HL-60 (cell line): Measurements from ENCODE around the gene AKAP7.

Source experiments
- DNase-seq, 2 experiments: peaks; one replicate each; pipeline ENCODE4 v3.0.0-alpha.2; 2010 to 2020; ENCODE audit warnings: low read depth in 1 of 2, low spot score in 1 of 2
- H3K27ac ChIP-seq: fragments of 250-450 bp; sonication (Bioruptor Pico); replicated peaks from 2 replicates; pipeline ENCODE4 v1.5.1; 2020; ENCODE audit warnings: mild to moderate bottlenecking, moderate library complexity
- H3K27me3 ChIP-seq: fragments of 250-450 bp; sonication (Bioruptor Pico); 2 replicates; pipeline ENCODE4 v1.5.1; 2021; ENCODE audit warnings: mild to moderate bottlenecking, moderate library complexity; ENCODE audit not compliant: insufficient read depth, poor library complexity, severe bottlenecking
- H3K4me3 ChIP-seq: replicated peaks from 2 replicates; pipeline ENCODE4 v1.5.1; 2011; ENCODE audit warnings: mild to moderate bottlenecking, control low read depth, low read length; ENCODE audit not compliant: insufficient read depth
- GABPA ChIP-seq: IDR thresholded peaks from 2 replicates; pipeline ENCODE4 v1.6.1; 2012; ENCODE audit warnings: low read depth
- POLR2AphosphoS5 ChIP-seq: IDR thresholded peaks from 2 replicates; pipeline ENCODE4 v1.6.1; 2012; ENCODE audit warnings: low read depth
- SPI1 ChIP-seq: IDR thresholded peaks from 2 replicates; pipeline ENCODE4 v1.6.1; 2012; ENCODE audit warnings: low read depth, mild to moderate bottlenecking, borderline replicate concordance
- TF ChIP-seq, protein P1 (sequence below): IDR thresholded peaks from 2 replicates; pipeline ENCODE4 v1.6.1; 2012; ENCODE audit warnings: low read depth; ENCODE audit not compliant: insufficient replicate concordance
- TF ChIP-seq, protein P2 (sequence below): IDR thresholded peaks from one replicate; pipeline ENCODE4 v1.5.1; 2011; ENCODE audit warnings: low read length, control low read depth, inconsistent platforms; ENCODE audit not compliant: insufficient read depth

AKAP7 gene

DNA sequence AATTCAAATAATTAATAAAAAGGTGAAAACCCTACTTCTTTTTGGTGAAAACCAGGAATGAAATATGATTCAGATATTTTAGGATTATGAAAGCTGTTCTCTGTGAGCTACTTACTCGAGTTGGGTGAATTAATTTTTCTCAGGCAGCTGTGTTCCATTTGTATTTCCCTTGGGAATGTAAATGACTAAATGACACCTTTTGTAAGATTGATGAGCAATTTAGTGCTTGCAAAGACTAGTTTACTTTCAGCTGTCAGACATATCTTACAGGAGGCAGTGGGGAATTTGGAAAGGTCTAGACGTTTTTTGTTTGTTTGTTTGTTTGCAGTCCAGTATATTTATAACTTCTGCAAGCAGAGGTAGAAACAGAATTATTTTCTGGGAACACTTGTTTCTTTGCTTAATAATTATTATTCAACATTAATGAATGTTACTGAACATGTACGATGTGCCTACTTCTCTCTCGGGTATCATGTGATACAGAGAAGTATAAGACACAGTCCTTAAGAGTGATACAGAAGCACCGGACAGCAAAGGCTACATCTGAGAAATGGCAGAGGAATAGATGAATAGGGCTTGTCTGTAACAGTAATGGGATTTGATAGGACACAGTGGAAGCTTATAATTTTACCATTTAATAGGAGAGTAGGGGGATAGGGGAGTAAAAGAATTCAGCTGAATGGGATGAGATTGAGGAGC is 91.3 kb downstream of the AKAP7 start:
- TF ChIP-seq SPI1 (no peak), POLR2AphosphoS5 (no peak), GABPA (no peak)
- TF ChIP-seq, protein P1, sequence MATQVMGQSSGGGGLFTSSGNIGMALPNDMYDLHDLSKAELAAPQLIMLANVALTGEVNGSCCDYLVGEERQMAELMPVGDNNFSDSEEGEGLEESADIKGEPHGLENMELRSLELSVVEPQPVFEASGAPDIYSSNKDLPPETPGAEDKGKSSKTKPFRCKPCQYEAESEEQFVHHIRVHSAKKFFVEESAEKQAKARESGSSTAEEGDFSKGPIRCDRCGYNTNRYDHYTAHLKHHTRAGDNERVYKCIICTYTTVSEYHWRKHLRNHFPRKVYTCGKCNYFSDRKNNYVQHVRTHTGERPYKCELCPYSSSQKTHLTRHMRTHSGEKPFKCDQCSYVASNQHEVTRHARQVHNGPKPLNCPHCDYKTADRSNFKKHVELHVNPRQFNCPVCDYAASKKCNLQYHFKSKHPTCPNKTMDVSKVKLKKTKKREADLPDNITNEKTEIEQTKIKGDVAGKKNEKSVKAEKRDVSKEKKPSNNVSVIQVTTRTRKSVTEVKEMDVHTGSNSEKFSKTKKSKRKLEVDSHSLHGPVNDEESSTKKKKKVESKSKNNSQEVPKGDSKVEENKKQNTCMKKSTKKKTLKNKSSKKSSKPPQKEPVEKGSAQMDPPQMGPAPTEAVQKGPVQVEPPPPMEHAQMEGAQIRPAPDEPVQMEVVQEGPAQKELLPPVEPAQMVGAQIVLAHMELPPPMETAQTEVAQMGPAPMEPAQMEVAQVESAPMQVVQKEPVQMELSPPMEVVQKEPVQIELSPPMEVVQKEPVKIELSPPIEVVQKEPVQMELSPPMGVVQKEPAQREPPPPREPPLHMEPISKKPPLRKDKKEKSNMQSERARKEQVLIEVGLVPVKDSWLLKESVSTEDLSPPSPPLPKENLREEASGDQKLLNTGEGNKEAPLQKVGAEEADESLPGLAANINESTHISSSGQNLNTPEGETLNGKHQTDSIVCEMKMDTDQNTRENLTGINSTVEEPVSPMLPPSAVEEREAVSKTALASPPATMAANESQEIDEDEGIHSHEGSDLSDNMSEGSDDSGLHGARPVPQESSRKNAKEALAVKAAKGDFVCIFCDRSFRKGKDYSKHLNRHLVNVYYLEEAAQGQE = no peak
- TF ChIP-seq, protein P2, sequence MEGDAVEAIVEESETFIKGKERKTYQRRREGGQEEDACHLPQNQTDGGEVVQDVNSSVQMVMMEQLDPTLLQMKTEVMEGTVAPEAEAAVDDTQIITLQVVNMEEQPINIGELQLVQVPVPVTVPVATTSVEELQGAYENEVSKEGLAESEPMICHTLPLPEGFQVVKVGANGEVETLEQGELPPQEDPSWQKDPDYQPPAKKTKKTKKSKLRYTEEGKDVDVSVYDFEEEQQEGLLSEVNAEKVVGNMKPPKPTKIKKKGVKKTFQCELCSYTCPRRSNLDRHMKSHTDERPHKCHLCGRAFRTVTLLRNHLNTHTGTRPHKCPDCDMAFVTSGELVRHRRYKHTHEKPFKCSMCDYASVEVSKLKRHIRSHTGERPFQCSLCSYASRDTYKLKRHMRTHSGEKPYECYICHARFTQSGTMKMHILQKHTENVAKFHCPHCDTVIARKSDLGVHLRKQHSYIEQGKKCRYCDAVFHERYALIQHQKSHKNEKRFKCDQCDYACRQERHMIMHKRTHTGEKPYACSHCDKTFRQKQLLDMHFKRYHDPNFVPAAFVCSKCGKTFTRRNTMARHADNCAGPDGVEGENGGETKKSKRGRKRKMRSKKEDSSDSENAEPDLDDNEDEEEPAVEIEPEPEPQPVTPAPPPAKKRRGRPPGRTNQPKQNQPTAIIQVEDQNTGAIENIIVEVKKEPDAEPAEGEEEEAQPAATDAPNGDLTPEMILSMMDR = no peak
- H3K4me3 ChIP-seq = no peak overlapping the region
- H3K27me3 ChIP-seq = no peaks in the 10 kb centered on the region
- DNase-seq = no peak
- H3K27ac ChIP-seq = no peak overlapping the region

DNA sequence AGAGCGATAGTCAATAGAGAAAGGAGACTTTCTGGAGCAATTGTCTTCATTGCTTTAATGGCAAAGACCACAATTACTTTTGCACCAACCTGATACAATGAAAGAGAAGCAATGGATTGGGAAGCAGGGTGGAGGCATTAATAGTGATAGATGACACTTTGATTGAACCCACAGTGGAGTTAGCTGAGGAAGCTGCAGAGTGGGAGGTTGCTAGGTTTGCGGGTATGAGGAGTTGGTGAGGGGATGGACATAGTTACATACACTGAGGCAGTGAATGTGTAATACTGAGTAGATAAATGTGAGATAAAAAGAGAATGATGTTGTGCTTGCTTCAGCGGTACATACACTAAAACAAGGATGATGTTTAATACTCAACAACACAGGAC is 91.9 kb downstream of the AKAP7 start:
- no peak overlapping the region for H3K4me3 ChIP-seq
- no peak overlapping the region for H3K27ac ChIP-seq
- TF ChIP-seq SPI1 (no peak), GABPA (no peak), POLR2AphosphoS5 (no peak)
- TF ChIP-seq, protein P2 = no peak
- TF ChIP-seq, protein P1 = no peak
- no peaks in the 10 kb centered on the region for H3K27me3 ChIP-seq
- no peak for DNase-seq

DNA sequence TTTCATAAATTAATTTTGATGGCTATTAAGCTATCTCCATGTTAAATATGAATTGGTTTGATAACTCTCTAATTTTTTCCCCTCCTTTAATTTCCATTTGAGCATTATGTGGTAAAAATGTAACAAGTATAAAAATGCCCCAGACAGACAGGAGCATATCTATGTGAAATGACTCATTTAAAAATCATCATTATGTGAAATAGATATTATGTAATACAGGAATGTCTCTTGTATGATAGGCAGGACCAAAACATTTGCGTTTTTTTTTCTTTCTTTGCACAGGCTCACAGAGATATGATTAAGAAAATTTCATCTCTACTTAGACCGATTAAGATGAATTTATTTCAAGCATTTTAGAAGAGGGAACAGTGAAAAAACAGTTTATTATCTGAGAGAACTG is 95.8 kb downstream of the AKAP7 start:
- H3K4me3 ChIP-seq = no peak overlapping the region
- H3K27ac ChIP-seq = no peak overlapping the region
- no peak for DNase-seq
- TF ChIP-seq, protein P2 = no peak
- no peak for TF ChIP-seq POLR2AphosphoS5
- no peaks in the 10 kb centered on the region for H3K27me3 ChIP-seq

DNA sequence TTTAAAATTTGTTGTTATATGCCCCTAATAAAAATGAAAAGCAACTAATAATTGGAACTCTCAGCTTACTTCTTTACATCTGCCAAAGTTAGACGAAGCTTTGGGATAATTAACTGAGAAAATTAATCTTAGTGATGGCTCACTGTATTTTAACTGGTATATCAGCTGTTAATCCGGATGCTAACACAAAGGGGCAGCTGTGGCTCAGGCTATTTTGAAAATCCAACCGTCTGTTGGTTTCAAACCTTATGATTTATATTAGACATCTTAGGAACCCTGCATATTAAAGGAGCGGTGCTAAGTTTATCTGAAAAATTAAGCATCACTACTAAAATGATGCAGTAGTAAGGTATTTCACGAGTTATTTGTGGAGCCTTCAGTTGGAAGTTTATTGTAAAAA is 96.6 kb downstream of the AKAP7 start:
- DNase-seq = no peak
- no peak for TF ChIP-seq POLR2AphosphoS5
- TF ChIP-seq, protein P1 = no peak
- no peak for TF ChIP-seq GABPA
- TF ChIP-seq, protein P2 = no peak
- no peak for TF ChIP-seq SPI1
- no peaks in the 10 kb centered on the region for H3K27me3 ChIP-seq
- no peak overlapping the region for H3K27ac ChIP-seq
- H3K4me3 ChIP-seq = no peak overlapping the region
